Activated CD4-positive, alpha-beta memory T cell treated with anti-CD3 and anti-CD28 coated beads for 36 hours (primary cell): Measurements from ENCODE around the gene BTBD16. TPM values are rescaled to one million over a fixed set of nuclear protein-coding genes. Genes with fewer than 3 reads are reported as not detected.

Experiments used
- CTCF ChIA-PET: fragments of 350-600 bp; sonication (Branson Sonifier 250); formaldehyde crosslinking; loops from one replicate; lab custom pipeline; 2021; ENCODE audit warnings: antibody characterized with exemption, inconsistent platforms; lab: Charles Lee
- POLR2A ChIA-PET: fragments of 350-600 bp; sonication (Branson Sonifier 250); formaldehyde crosslinking; loops from one replicate; lab custom pipeline; 2021; ENCODE audit warnings: antibody characterized with exemption; lab: Charles Lee
- DNase-seq: peaks from one replicate; pipeline ENCODE4 v3.0.0-alpha.2; 2020
- H3K27ac Mint-ChIP-seq: one replicate; pipeline ENCODE4 v1.8.0; 2021; ENCODE audit warnings: mixed read lengths
- H3K27me3 Mint-ChIP-seq: one replicate; pipeline ENCODE4 v1.8.0; 2021; ENCODE audit warnings: mixed read lengths
- H3K36me3 Mint-ChIP-seq: one replicate; pipeline ENCODE4 v1.8.0; 2021; ENCODE audit warnings: mixed read lengths
- H3K4me1 Mint-ChIP-seq: one replicate; pipeline ENCODE4 v1.8.0; 2021; ENCODE audit warnings: low read depth, mixed read lengths
- H3K4me3 Mint-ChIP-seq: one replicate; pipeline ENCODE4 v1.8.0; 2021; ENCODE audit warnings: mild to moderate bottlenecking, mixed read lengths
- H3K9me3 Mint-ChIP-seq: one replicate; pipeline ENCODE4 v1.8.0; 2021; ENCODE audit warnings: mixed read lengths
- intact Hi-C: fragments of 100-400 bp; cut with micrococcal nuclease; formaldehyde crosslinking; loops from one replicate; pipeline ENCODE4 v1.15.1; 2023
- total RNA-seq, 2 experiments: library from RNA; stranded (reverse); gene quantifications; one replicate each; pipeline ENCODE4 v1.2.3, GENCODE V29; 2021

Gene BTBD16
- total RNA-seq, 2 experiments from 2014 or later, result not detected

GRCh38 chr10:122263971-122264370, 7.1 kb upstream of the BTBD16 start:
- Mint-ChIP-seq H3K4me3 (no peak overlapping the region), H3K27ac (no peak overlapping the region), H3K27me3 (peaks cover 28% of the 10 kb centered on the region), H3K4me1 (no peaks in the 10 kb centered on the region), H3K9me3 (peaks cover 15% of the 10 kb centered on the region), H3K36me3 (no peaks in the 10 kb centered on the region)
- intact Hi-C loops, result no loop called here
- no peak for DNase-seq
- ChIA-PET CTCF (interaction anchor here (0.6 to 1.4 kb wide), 2 partner anchors 13 to 171 kb away, joined by 3 read pairs; no protein-coding TSS in a partner anchor), POLR2A (interaction anchor here (1.1 kb wide), 1 partner anchor 17 kb away, joined by 3 read pairs; no protein-coding TSS in a partner anchor)

GRCh38 chr10:122264436-122264835, 6.7 kb upstream of the BTBD16 start:
- Mint-ChIP-seq H3K4me3 (no peak overlapping the region), H3K27me3 (peaks cover 28% of the 10 kb centered on the region), H3K9me3 (peaks cover 15% of the 10 kb centered on the region), H3K4me1 (no peaks in the 10 kb centered on the region), H3K27ac (no peak overlapping the region), H3K36me3 (no peaks in the 10 kb centered on the region)
- intact Hi-C loops, result no loop called here
- POLR2A ChIA-PET, result interaction anchor here (1.1 kb wide), 1 partner anchor 17 kb away, joined by 3 read pairs; no protein-coding TSS in a partner anchor
- CTCF ChIA-PET, result interaction anchor here (1.4 kb wide), 1 partner anchor 171 kb away, joined by 3 read pairs; no protein-coding TSS in a partner anchor
- DNase-seq, result no peak

- Mint-ChIP-seq H3K36me3 (no peaks in the 10 kb centered on the region), H3K4me1 (no peaks in the 10 kb centered on the region), H3K27ac (no peak overlapping the region), H3K9me3 (peaks cover 15% of the 10 kb centered on the region), H3K4me3 (no peak overlapping the region), H3K27me3 (peaks cover 26% of the 10 kb centered on the region)
- intact Hi-C loops, result no loop called here
- CTCF ChIA-PET, result no interaction called here
- POLR2A ChIA-PET, result no interaction called here
- DNase-seq, result no peak
Measured at GRCh38 chr10:122264931-122265330, 6.2 kb upstream of the BTBD16 start.

- Mint-ChIP-seq H3K27ac (no peak overlapping the region), H3K9me3 (peaks cover 15% of the 10 kb centered on the region), H3K36me3 (no peaks in the 10 kb centered on the region), H3K4me3 (no peak overlapping the region), H3K4me1 (no peaks in the 10 kb centered on the region), H3K27me3 (peaks cover 20% of the 10 kb centered on the region)
- CTCF ChIA-PET, result interaction anchor here (0.6 kb wide), 1 partner anchor 680 kb away, joined by 3 read pairs; no protein-coding TSS in a partner anchor
- POLR2A ChIA-PET, result no interaction called here
- intact Hi-C loops, result no loop called here
- DNase-seq, result no peak
Measured at GRCh38 chr10:122265896-122266295, 5.2 kb upstream of the BTBD16 start.

- Mint-ChIP-seq H3K36me3 (no peaks in the 10 kb centered on the region), H3K27ac (no peak overlapping the region), H3K4me1 (no peaks in the 10 kb centered on the region), H3K27me3 (peaks cover 18% of the 10 kb centered on the region), H3K4me3 (no peak overlapping the region), H3K9me3 (peaks cover 5% of the 10 kb centered on the region)
- CTCF ChIA-PET, result interaction anchor here (0.6 to 2.5 kb wide), 26 partner anchors 9 to 434 kb away, joined by 3 to 28 read pairs (median 4); no protein-coding TSS in a partner anchor
- POLR2A ChIA-PET, result no interaction called here
- peak; percentile 71 for DNase-seq
- intact Hi-C loops, result no loop called here
Measured at GRCh38 chr10:122267849-122268737, 3.0 kb upstream of the BTBD16 start.

GRCh38 chr10:122269059-122269687, 1.9 kb upstream of the BTBD16 start:
- peaks cover 16% of the 10 kb centered on the region for H3K27me3 Mint-ChIP-seq
- DNase-seq, result no peak
- no peak overlapping the region for H3K27ac Mint-ChIP-seq
- no peaks in the 10 kb centered on the region for H3K4me1 Mint-ChIP-seq
- H3K4me3 Mint-ChIP-seq, result no peak overlapping the region
- no peaks in the 10 kb centered on the region for H3K36me3 Mint-ChIP-seq
- intact Hi-C loops, result no loop called here
- POLR2A ChIA-PET, result no interaction called here
- H3K9me3 Mint-ChIP-seq, result no peaks in the 10 kb centered on the region
- CTCF ChIA-PET, result interaction anchor here (1.1 to 2.5 kb wide), 13 partner anchors 8 to 297 kb away, joined by 3 to 28 read pairs (median 5); no protein-coding TSS in a partner anchor

GRCh38 chr10:122273966-122274545, 3.0 kb downstream of the BTBD16 start:
- Mint-ChIP-seq H3K9me3 (no peaks in the 10 kb centered on the region), H3K4me3 (no peak overlapping the region), H3K27ac (no peak overlapping the region), H3K36me3 (no peaks in the 10 kb centered on the region), H3K27me3 (peaks cover 4% of the 10 kb centered on the region), H3K4me1 (no peaks in the 10 kb centered on the region)
- POLR2A ChIA-PET, result no interaction called here
- DNase-seq, result no peak
- intact Hi-C loops, result no loop called here
- CTCF ChIA-PET, result interaction anchor here (1.1 kb wide), 2 partner anchors 25 to 160 kb away, joined by 3 to 4 read pairs; no protein-coding TSS in a partner anchor

GRCh38 chr10:122276611-122277208, 5.6 kb downstream of the BTBD16 start:
- no peaks in the 10 kb centered on the region for H3K9me3 Mint-ChIP-seq
- H3K4me3 Mint-ChIP-seq, result no peak overlapping the region
- peaks cover 9% of the 10 kb centered on the region for H3K27me3 Mint-ChIP-seq
- no peaks in the 10 kb centered on the region for H3K36me3 Mint-ChIP-seq
- no peak overlapping the region for H3K27ac Mint-ChIP-seq
- intact Hi-C loops, result no loop called here
- peaks cover 4% of the 10 kb centered on the region for H3K4me1 Mint-ChIP-seq
- DNase-seq, result no peak
- POLR2A ChIA-PET, result no interaction called here
- CTCF ChIA-PET, result interaction anchor here (0.6 to 3.0 kb wide), 5 partner anchors 9 to 289 kb away, joined by 3 to 21 read pairs (median 3); no protein-coding TSS in a partner anchor

GRCh38 chr10:122277526-122278136, 6.5 kb downstream of the BTBD16 start:
- intact Hi-C loops, result no loop called here

GRCh38 chr10:122279725-122280141, 8.6 kb downstream of the BTBD16 start:
- peaks cover 18% of the 10 kb centered on the region for H3K27me3 Mint-ChIP-seq
- no peaks in the 10 kb centered on the region for H3K9me3 Mint-ChIP-seq
- intact Hi-C loops, result no loop called here
- H3K36me3 Mint-ChIP-seq, result no peaks in the 10 kb centered on the region
- DNase-seq, result peak; percentile 53
- H3K4me1 Mint-ChIP-seq, result peaks cover 4% of the 10 kb centered on the region
- POLR2A ChIA-PET, result no interaction called here
- no peak overlapping the region for H3K27ac Mint-ChIP-seq
- no peak overlapping the region for H3K4me3 Mint-ChIP-seq
- CTCF ChIA-PET, result interaction anchor here (0.6 to 1.7 kb wide), 11 partner anchors 8 to 424 kb away, joined by 3 to 18 read pairs (median 4); partner anchors contain the start of gene BTBD16

More at GRCh38 chr10:122277526-122278136, 6.5 kb downstream of the BTBD16 start:
- DNase-seq, result no peak
- Mint-ChIP-seq H3K36me3 (no peaks in the 10 kb centered on the region), H3K4me3 (no peak overlapping the region), H3K27me3 (peaks cover 17% of the 10 kb centered on the region), H3K9me3 (no peaks in the 10 kb centered on the region), H3K27ac (no peak overlapping the region), H3K4me1 (peaks cover 4% of the 10 kb centered on the region)
- CTCF ChIA-PET, result interaction anchor here (1.1 to 3.0 kb wide), 4 partner anchors 10 to 288 kb away, joined by 3 to 21 read pairs (median 4); no protein-coding TSS in a partner anchor
- POLR2A ChIA-PET, result no interaction called here

GRCh38 chr10:122280156-122280555, 9.1 kb downstream of the BTBD16 start:
- Mint-ChIP-seq H3K4me1 (peaks cover 4% of the 10 kb centered on the region), H3K36me3 (no peaks in the 10 kb centered on the region), H3K9me3 (no peaks in the 10 kb centered on the region), H3K4me3 (no peak overlapping the region), H3K27me3 (peaks cover 18% of the 10 kb centered on the region), H3K27ac (no peak overlapping the region)
- no peak for DNase-seq
- POLR2A ChIA-PET, result no interaction called here
- intact Hi-C loops, result no loop called here
- CTCF ChIA-PET, result interaction anchor here (0.6 to 1.7 kb wide), 11 partner anchors 8 to 424 kb away, joined by 3 to 18 read pairs (median 4); partner anchors contain the start of gene BTBD16
